B cell (primary cell): ENCODE measurements around the gene AKR7A2. TPM values are rescaled to one million over a fixed set of nuclear protein-coding genes. Genes with fewer than 3 reads are reported as not detected.

Source experiments
- ATAC-seq: fragments of 200-7000 bp; cut with Tn5 transposase; one replicate; pipeline ENCODE4 v1.10.0; 2021; ENCODE audit warnings: low read depth, mild to moderate bottlenecking, moderate number of reproducible peaks, moderate library complexity
- CTCF ChIA-PET: fragments of 350-600 bp; sonication (Branson Sonifier 250); formaldehyde crosslinking; loops from one replicate; lab custom pipeline; 2021; ENCODE audit warnings: antibody characterized with exemption, inconsistent platforms; lab: Charles Lee
- POLR2A ChIA-PET: fragments of 350-600 bp; sonication (Branson Sonifier 250); formaldehyde crosslinking; loops from one replicate; lab custom pipeline; 2021; ENCODE audit warnings: antibody characterized with exemption; lab: Charles Lee
- DNase-seq: peaks from one replicate; pipeline ENCODE4 v3.0.0; 2013
- H2AFZ ChIP-seq: 2 replicates; pipeline ENCODE4 v1.6.1; 2012; ENCODE audit warnings: mild to moderate bottlenecking, low read depth, low read length; ENCODE audit not compliant: insufficient read depth, poor library complexity, severe bottlenecking
- H3K27ac ChIP-seq, 2 donors: 1 replicate in 1 of 2; 2 replicates in 1 of 2; pipeline ENCODE4 v1.5.1; 2012 to 2013; ENCODE audit warnings: low read length in 2 of 2, mild to moderate bottlenecking in 2 of 2, moderate library complexity in 1 of 2
- H3K27me3 ChIP-seq, 4 experiments: fragments of 200-600 bp in 1 of 4; sonication (generic) in 1 of 4; replicated peaks in 1 of 4; 1 replicate in 2 of 4; 2 replicates in 2 of 4; pipeline versions ENCODE4 v1.6.1 to v1.7.0; 2013 to 2016; ENCODE audit warnings: low read length in 3 of 4, mild to moderate bottlenecking in 2 of 4, mixed read lengths in 1 of 4, moderate library complexity in 1 of 4; ENCODE audit not compliant: insufficient read depth in 4 of 4, control insufficient read depth in 3 of 4; ENCODE audit errors: control extremely low read depth in 1 of 4
- H3K36me3 ChIP-seq, 2 experiments: replicated peaks in 1 of 2; 1 replicate in 1 of 2; 2 replicates in 1 of 2; pipeline versions ENCODE4 v1.6.1 to v1.7.1; 2013; ENCODE audit warnings: low read length in 1 of 2; ENCODE audit not compliant: insufficient read depth in 2 of 2, control insufficient read depth in 1 of 2; ENCODE audit errors: control extremely low read depth in 1 of 2, extremely low read depth in 1 of 2
- H3K4me1 ChIP-seq, 2 donors: fragments of 200-600 bp in 1 of 2; sonication (generic) in 1 of 2; 1 replicate in 1 of 2; 2 replicates in 1 of 2; pipeline versions ENCODE4 v1.5.1 to v1.6.1; 2013 to 2017; ENCODE audit warnings: low read length in 2 of 2; ENCODE audit not compliant: control insufficient read depth in 2 of 2, insufficient read depth in 2 of 2
- H3K4me2 ChIP-seq: replicated peaks from 2 replicates; pipeline ENCODE3; 2012; ENCODE audit warnings: mild to moderate bottlenecking, low read depth, low read length; ENCODE audit not compliant: poor library complexity, severe bottlenecking
- H3K4me3 ChIP-seq, 5 experiments: fragments of 200-600 bp in 1 of 5; sonication (generic) in 1 of 5; 1 replicate in 3 of 5; 2 replicates in 2 of 5; pipeline versions ENCODE4 v1.5.1 to v1.7.0; 2011 to 2016; ENCODE audit warnings: low read length in 4 of 5, mild to moderate bottlenecking in 4 of 5, low read depth in 2 of 5, control low read depth in 1 of 5, moderate library complexity in 1 of 5; ENCODE audit not compliant: insufficient read depth in 1 of 5; ENCODE audit errors: control extremely low read depth in 1 of 5, extremely low read depth in 1 of 5
- H3K79me2 ChIP-seq: fragments of 200-600 bp; sonication (generic); one replicate; pipeline ENCODE4 v1.6.0; 2016; ENCODE audit warnings: low read length; ENCODE audit not compliant: control insufficient read depth, insufficient read depth
- H3K9ac ChIP-seq: fragments of 200-600 bp; sonication (generic); 2 replicates; pipeline ENCODE4 v1.6.1; 2017; ENCODE audit warnings: mild to moderate bottlenecking, low read length, moderate library complexity
- H3K9me3 ChIP-seq, 3 donors: one replicate each; pipeline versions ENCODE4 v1.6.1 to v1.7.1; 2013; ENCODE audit warnings: low read length in 2 of 3; ENCODE audit not compliant: control insufficient read depth in 2 of 3, insufficient read depth in 1 of 3; ENCODE audit errors: control extremely low read depth in 1 of 3
- H4K20me1 ChIP-seq: 2 replicates; pipeline ENCODE4 v1.6.0; 2012; ENCODE audit warnings: mild to moderate bottlenecking, low read length; ENCODE audit not compliant: insufficient read depth, control insufficient read depth, poor library complexity, severe bottlenecking
- H3K27ac Mint-ChIP-seq: one replicate; pipeline ENCODE4 v1.8.0; 2021; ENCODE audit warnings: mixed read lengths
- H3K27me3 Mint-ChIP-seq: one replicate; pipeline ENCODE4 v1.8.0; 2021; ENCODE audit warnings: mixed read lengths
- H3K4me1 Mint-ChIP-seq: one replicate; pipeline ENCODE4 v1.8.0; 2021; ENCODE audit warnings: mixed read lengths
- H3K4me3 Mint-ChIP-seq: one replicate; pipeline ENCODE4 v1.8.0; 2021; ENCODE audit warnings: mixed read lengths
- H3K9me3 Mint-ChIP-seq: one replicate; pipeline ENCODE4 v1.8.0; 2022; ENCODE audit warnings: mixed read lengths; ENCODE audit not compliant: insufficient read depth
- CTCF ChIP-seq: fragments of 200-600 bp; IDR thresholded peaks from one replicate; pipeline ENCODE4 v1.8.0; 2022; ENCODE audit warnings: antibody characterized with exemption, mild to moderate bottlenecking
- EZH2 ChIP-seq: IDR thresholded peaks from 2 replicates; pipeline ENCODE4 v1.6.1; 2012; ENCODE audit warnings: borderline replicate concordance, low read depth, mild to moderate bottlenecking, moderate library complexity, low read length; ENCODE audit not compliant: insufficient read depth, poor library complexity, severe bottlenecking
- WGBS: methylation state at CpG from one replicate; pipeline ENCODE4 v1.1.5; 2013; ENCODE audit warnings: missing lambda C conversion rate; ENCODE audit not compliant: insufficient coverage; 5-methylcytosine and 5-hydroxymethylcytosine counted together
- intact Hi-C: fragments of 100-400 bp; cut with micrococcal nuclease; formaldehyde crosslinking; loops from one replicate; pipeline ENCODE4 v1.10.0; 2022
- polyA plus RNA-seq: library from polyadenylated mRNA; depleted of rRNA; stranded (reverse); fragments of >200 nt; gene quantifications from 2 replicates; pipeline ENCODE4 v1.2.3, GENCODE V29; 2012
- total RNA-seq, 2 donors: library from RNA; stranded (reverse); fragments of 120-200 nt in 1 of 2; gene quantifications; 1 replicate in 1 of 2; 2 replicates in 1 of 2; pipeline versions ENCODE4 v1.2.3 to v1.2.4, GENCODE V29; 2013 to 2022

The AKR7A2 gene
- total and polyA plus RNA-seq, 2 donors (not counting 1 experiment from before 2014, with no cell fraction given): 23.7 to 32.1 TPM

GRCh38 chr1:19284881-19285280 is 27.1 kb downstream of the AKR7A2 start:
- Histone ChIP-seq H2AFZ (no peak overlapping the region), H3K9me3 (peaks cover 0 to 4% (median 0%) of the 10 kb centered on the region in 3 donors), H3K4me2 (no peak overlapping the region), H3K4me1 (peaks cover 5 to 6% of the 10 kb centered on the region in 2 donors), H4K20me1 (no peaks in the 10 kb centered on the region), H3K9ac (no peak overlapping the region), H3K4me3 (no peak overlapping the region), H3K27me3 (peaks cover 0 to 7% (median 4%) of the 10 kb centered on the region in 4 experiments), H3K36me3 (no peaks in the 10 kb centered on the region), H3K79me2 (no peaks in the 10 kb centered on the region), H3K27ac (no peak overlapping the region)
- POLR2A ChIA-PET: no interaction called here
- no peak for ATAC-seq
- WGBS: 93% methylated on average over 3 of the region's 8 CpGs
- Mint-ChIP-seq H3K4me3 (no peak overlapping the region), H3K27me3 (peaks cover 8% of the 10 kb centered on the region), H3K9me3 (no peaks in the 10 kb centered on the region), H3K4me1 (peaks cover 7% of the 10 kb centered on the region), H3K27ac (no peak overlapping the region)
- CTCF ChIA-PET: no interaction called here
- TF ChIP-seq EZH2: no peak
- TF ChIP-seq CTCF: no peak
- no peak for DNase-seq
- intact Hi-C loops: no loop called here

- CTCF ChIA-PET: interaction anchor here (0.7 kb wide), 1 partner anchor 49 kb away, joined by 4 read pairs; no protein-coding TSS in a partner anchor
- ATAC-seq: no peak
- Mint-ChIP-seq H3K4me1 (peaks cover 4% of the 10 kb centered on the region), H3K4me3 (no peak overlapping the region), H3K27ac (no peak overlapping the region), H3K27me3 (peaks cover 4% of the 10 kb centered on the region), H3K9me3 (no peaks in the 10 kb centered on the region)
- peaks cover 0 to 1% (median under 1%) of the 10 kb centered on the region in 4 experiments for H3K27me3 ChIP-seq
- peaks cover 0 to 2% (median 0%) of the 10 kb centered on the region in 3 donors for H3K9me3 ChIP-seq
- no peak overlapping the region for H3K4me2 ChIP-seq
- TF ChIP-seq EZH2: no peak
- no peak for TF ChIP-seq CTCF
- WGBS: 97% methylated on average over 8 of the region's 9 CpGs
- no peaks in the 10 kb centered on the region for H3K36me3 ChIP-seq
- intact Hi-C loops: no loop called here
- no peaks in the 10 kb centered on the region for H4K20me1 ChIP-seq
- no peak overlapping the region for H3K9ac ChIP-seq
- H3K27ac ChIP-seq: no peak overlapping the region
- H3K4me1 ChIP-seq: peaks cover 1 to 2% of the 10 kb centered on the region in 2 donors
- no peak for DNase-seq
- POLR2A ChIA-PET: no interaction called here
- H3K4me3 ChIP-seq: no peak overlapping the region
- H3K79me2 ChIP-seq: no peaks in the 10 kb centered on the region
- no peak overlapping the region for H2AFZ ChIP-seq
Observed at GRCh38 chr1:19283891-19284290, 28.1 kb downstream of the AKR7A2 start.
